K562 (cell line): ENCODE data around the gene KLRF1. TPM values are rescaled to one million over a fixed set of nuclear protein-coding genes. Genes with fewer than 3 reads are reported as not detected.

ENCODE experiments used
- ATAC-seq: fragments of 200-7000 bp; cut with Tn5 transposase; 3 replicates; pipeline ENCODE4 v1.9.1; 2020; ENCODE audit warnings: moderate library complexity
- BruUV-seq: library from RNA; stranded (reverse); fragments of 400-500 nt; replicated peaks from 2 replicates; lab custom pipeline; 2021; lab: Mats Ljungman, UMichigan
- CTCF ChIA-PET: fragments of 300-600 bp; formaldehyde crosslinking; extraction: SDS; loops from one replicate; lab custom pipeline; 2021; ENCODE audit warnings: low intra/inter-chr PET ratio; lab: Yijun Ruan, JAX
- POLR2A ChIA-PET: fragments of 300-600, 350-650 bp; sonication (Branson Sonifier 250); formaldehyde crosslinking; extraction: SDS; loops from one replicate; lab custom pipeline; 2021; ENCODE audit warnings: antibody characterized with exemption, inconsistent platforms; lab: Yijun Ruan, JAX
- DNase-seq, 4 experiments: peaks; one replicate each; pipeline versions ENCODE4 v3.0.0 to v3.0.0-alpha.2; 2011 to 2018; ENCODE audit warnings: low spot score in 3 of 4, mixed read lengths in 3 of 4; ENCODE audit errors: extremely low read depth in 1 of 4
- FAIRE-seq: peaks from 2 replicates; lab custom pipeline; 2011; peaks lifted over from hg19 to GRCh38; lab: Jason Lieb, UNC
- H2AFZ ChIP-seq: 2 replicates; pipeline ENCODE4 v1.6.0; 2011; ENCODE audit warnings: low read depth, low read length, control low read depth, inconsistent platforms
- H3K27ac ChIP-seq: fragments of 200-600 bp; 3 replicates; pipeline ENCODE4 v1.8.0; 2011; ENCODE audit warnings: low read depth, mild to moderate bottlenecking, control low read depth, inconsistent platforms, low read length, moderate library complexity, mixed read lengths; ENCODE audit errors: extremely low read depth
- H3K27me3 ChIP-seq, 2 experiments: fragments of 300-600 bp in 1 of 2; 2 replicates in 1 of 2; 3 replicates in 1 of 2; pipeline versions ENCODE4 v1.6.0 to v1.8.0; 2011; ENCODE audit warnings: inconsistent platforms in 2 of 2, low read length in 2 of 2, mild to moderate bottlenecking in 1 of 2, mixed read lengths in 1 of 2, moderate library complexity in 1 of 2; ENCODE audit not compliant: control insufficient read depth in 2 of 2, insufficient read depth in 2 of 2
- H3K36me3 ChIP-seq: fragments of 300-600 bp; 3 replicates; pipeline ENCODE4 v1.8.0; 2011; ENCODE audit warnings: mild to moderate bottlenecking, low read length, inconsistent platforms; ENCODE audit not compliant: control insufficient read depth, insufficient read depth
- H3K4me1 ChIP-seq, 2 experiments: fragments of 200-600 bp in 1 of 2; replicated peaks in 1 of 2; 2 replicates in 1 of 2; 3 replicates in 1 of 2; pipeline versions ENCODE4 v1.5.1 to v1.8.0; 2011; ENCODE audit warnings: inconsistent platforms in 2 of 2, low read length in 2 of 2, mild to moderate bottlenecking in 1 of 2, mixed read lengths in 1 of 2, moderate library complexity in 1 of 2; ENCODE audit not compliant: control insufficient read depth in 2 of 2, insufficient read depth in 2 of 2
- H3K4me2 ChIP-seq: 2 replicates; pipeline ENCODE4 v1.6.1; 2011; ENCODE audit warnings: low read length, control low read depth, inconsistent platforms, mixed read lengths; ENCODE audit not compliant: insufficient read depth
- H3K4me3 ChIP-seq: fragments of 200-600 bp; sonication (generic), shearing (Covaris generic); 2 replicates; pipeline ENCODE4 v1.5.1; 2016; ENCODE audit warnings: control low read depth, inconsistent platforms
- H3K79me2 ChIP-seq: fragments of 200-600 bp; 3 replicates; pipeline ENCODE4 v1.8.0; 2011; ENCODE audit warnings: low read length, inconsistent platforms; ENCODE audit not compliant: control insufficient read depth, insufficient read depth
- H3K9ac ChIP-seq, 2 experiments: 2 replicates each; pipeline versions ENCODE4 v1.6.0 to v1.6.1; 2011; ENCODE audit warnings: low read depth in 2 of 2, low read length in 2 of 2, control low read depth in 1 of 2, inconsistent platforms in 1 of 2, mild to moderate bottlenecking in 1 of 2, mixed read lengths in 1 of 2; ENCODE audit not compliant: insufficient read depth in 1 of 2
- H3K9me1 ChIP-seq: one replicate; pipeline ENCODE4 v1.6.0; 2011; ENCODE audit warnings: inconsistent platforms, mild to moderate bottlenecking, low read length, moderate library complexity; ENCODE audit not compliant: control insufficient read depth, insufficient read depth
- H3K9me3 ChIP-seq: replicated peaks from 2 replicates; pipeline ENCODE4 v1.5.1; 2011; ENCODE audit warnings: low read depth, low read length, inconsistent platforms; ENCODE audit not compliant: control insufficient read depth, insufficient read depth
- H4K20me1 ChIP-seq: replicated peaks from 2 replicates; pipeline ENCODE4 v1.6.1; 2011; ENCODE audit warnings: low read length, inconsistent platforms, mixed read lengths; ENCODE audit not compliant: control insufficient read depth, insufficient read depth
- C11orf30 ChIP-seq: fragments of 450-650 bp; IDR thresholded peaks from 2 replicates; pipeline ENCODE4 v1.6.1; 2016; ENCODE audit warnings: low read depth, mild to moderate bottlenecking
- IRF2 ChIP-seq: sonication (generic); formaldehyde crosslinking; IDR thresholded peaks from 2 replicates; pipeline ENCODE4 v1.8.1; 2022; ENCODE audit warnings: mild to moderate bottlenecking, missing genetic modification reagents
- KLF10 ChIP-seq: fragments of 250-450 bp; sonication (Bioruptor Pico); IDR thresholded peaks from 2 replicates; pipeline ENCODE4 v1.6.1; 2021; ENCODE audit warnings: matching md5 sums
- MED1 ChIP-seq: sonication (generic); formaldehyde crosslinking; IDR thresholded peaks from 2 replicates; pipeline ENCODE4 v1.8.1; 2023; ENCODE audit warnings: missing genetic modification reagents, borderline replicate concordance
- MTA1 ChIP-seq: fragments of 450-650 bp; IDR thresholded peaks from 2 replicates; pipeline ENCODE4 v1.6.1; 2017; ENCODE audit warnings: borderline replicate concordance
- MYC ChIP-seq, 2 experiments: fragments of 250-450 bp in 1 of 2; sonication (Bioruptor Pico) in 1 of 2; IDR thresholded peaks; 2 replicates each; pipeline versions ENCODE4 v1.5.1 to v1.6.1; 2012 to 2021; ENCODE audit warnings: low read depth in 2 of 2, borderline replicate concordance in 1 of 2, improper control_type of control experiment in 1 of 2, low read length in 1 of 2, mild to moderate bottlenecking in 1 of 2, moderate library complexity in 1 of 2
- NFXL1 ChIP-seq: fragments of 450-650 bp; formaldehyde crosslinking; IDR thresholded peaks from 2 replicates; pipeline ENCODE4 v1.4.0; 2021; ENCODE audit warnings: mild to moderate bottlenecking
- SMAD2 ChIP-seq: fragments of 150-350 bp; IDR thresholded peaks from 2 replicates; pipeline ENCODE4 v1.6.1; 2014; ENCODE audit warnings: low read depth, mild to moderate bottlenecking, low read length
- SRSF1 ChIP-seq: fragments of 200-400 bp; formaldehyde crosslinking; IDR thresholded peaks from 2 replicates; pipeline ENCODE4 v1.6.1; 2017; ENCODE audit warnings: mild to moderate bottlenecking, low read depth, low read length, moderate library complexity
- SRSF3 ChIP-seq: fragments of 200-400 bp; formaldehyde crosslinking; IDR thresholded peaks from 2 replicates; pipeline ENCODE4 v1.6.1; 2016; ENCODE audit warnings: mild to moderate bottlenecking, low read length, moderate library complexity; ENCODE audit not compliant: insufficient read depth
- ZNF785 ChIP-seq: fragments of 250-450 bp; sonication (Bioruptor Pico); IDR thresholded peaks from 2 replicates; pipeline ENCODE4 v1.4.0; 2020; ENCODE audit warnings: mild to moderate bottlenecking
- ZSCAN29 ChIP-seq: fragments of 450-650 bp; IDR thresholded peaks from 2 replicates; pipeline ENCODE4 v1.6.1; 2017
- WGBS: fragments of 100-300 bp; shearing (Covaris generic); methylation state at CpG from one replicate; pipeline ENCODE4 v1.1.6; 2016; ENCODE audit warnings: low coverage, mixed read lengths; ENCODE audit not compliant: insufficient coverage; ENCODE audit errors: missing lambda C conversion rate; 5-methylcytosine and 5-hydroxymethylcytosine counted together
- in situ Hi-C: fragments of 300-500 bp; cut with MboI; formaldehyde crosslinking; loops from 4 replicates; pipeline ENCODE4 v1.15.0; 2018; ENCODE audit warnings: inconsistent platforms, mixed read lengths
- intact Hi-C: fragments of 100-400 bp; cut with micrococcal nuclease; formaldehyde crosslinking; loops from 2 replicates; pipeline ENCODE4 v1.14.2; 2022
- polyA plus RNA-seq, 8 experiments: library from polyadenylated mRNA; depleted of rRNA in 4 of 8; stranded (reverse) in 5 of 8; unstranded in 3 of 8; fragments of >200 nt; fragmentation: Nextera tagmentation in 2 of 8; fragmentation: Illumina TruSeq in 1 of 8; extraction: Ambion mirVana in 2 of 8; extraction: Trizol in 1 of 8; gene quantifications; 2 replicates each; pipeline versions ENCODE4 v1.2.1 to v1.2.3, GENCODE V29; 2011 to 2014; ENCODE audit warnings: inconsistent platforms in 1 of 8, missing spikeins in 1 of 8
- total RNA-seq, 7 experiments: library from RNA; depleted of rRNA in 6 of 7; stranded (reverse); fragments of >200 nt in 6 of 7; fragmentation: Illumina TruSeq in 2 of 7; extraction: Trizol in 2 of 7; gene quantifications; 2 replicates each; pipeline versions ENCODE4 v1.2.1 to v1.2.3, GENCODE V29; 2011 to 2021; ENCODE audit warnings: low replicate concordance in 1 of 7
- TF ChIP-seq, protein P1 (sequence below), 2 experiments: fragments of 450-650 bp; formaldehyde crosslinking in 1 of 2; IDR thresholded peaks; 2 replicates each; pipeline versions ENCODE4 v1.4.0 to v1.6.1; 2014 to 2020; ENCODE audit warnings: mild to moderate bottlenecking in 2 of 2, borderline replicate concordance in 1 of 2, low read depth in 1 of 2
- TF ChIP-seq, protein P2 (sequence below): fragments of 250-450 bp; sonication (Bioruptor Pico); IDR thresholded peaks from 2 replicates; pipeline ENCODE4 v1.5.0; 2020; ENCODE audit warnings: mild to moderate bottlenecking

KLRF1 gene
- total and polyA plus RNA-seq, 9 of the 15 experiments (the other 6 are each of a cell fraction or from before 2014, with no cell fraction given) = 0.48 to 1.8 (median 1.1) TPM

DNA sequence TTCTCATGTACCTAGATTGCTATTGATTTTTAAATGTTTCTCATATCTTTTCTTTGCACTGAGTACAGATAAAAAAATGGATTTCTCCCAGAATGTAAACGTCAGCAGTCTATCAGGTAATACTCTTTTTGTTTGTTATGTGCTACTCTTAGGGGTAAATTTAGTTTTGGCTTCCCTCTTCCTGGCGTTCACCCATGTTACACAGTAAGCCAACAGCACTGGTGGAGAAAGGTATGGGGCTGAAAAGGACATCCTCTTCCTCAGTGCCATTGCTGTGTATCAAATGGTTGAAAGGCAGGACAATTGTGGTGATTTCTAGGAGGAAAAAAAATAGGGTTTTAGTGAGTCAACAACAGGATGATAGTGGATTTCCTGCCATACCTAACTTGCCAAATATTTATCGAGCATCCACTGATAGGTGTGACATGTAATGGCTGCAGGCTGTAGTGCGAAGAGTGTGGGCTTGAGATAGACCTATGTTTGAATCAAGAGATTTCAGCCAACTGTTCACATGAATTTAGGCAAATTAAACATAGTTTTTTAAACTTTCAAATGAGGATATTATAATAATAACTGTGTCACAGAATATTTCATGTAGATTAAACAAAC lies 61.5 kb downstream of the KLRF1 start:
- FAIRE-seq = no peak
- Histone ChIP-seq H3K4me3 (no peak overlapping the region), H3K27me3 (no peaks in the 10 kb centered on the region), H3K9me1 (no peaks in the 10 kb centered on the region), H4K20me1 (no peaks in the 10 kb centered on the region), H3K9ac (no peak overlapping the region), H3K4me2 (no peak overlapping the region), H3K4me1 (no peaks in the 10 kb centered on the region), H3K9me3 (no peaks in the 10 kb centered on the region), H2AFZ (no peak overlapping the region), H3K79me2 (no peaks in the 10 kb centered on the region), H3K36me3 (no peaks in the 10 kb centered on the region), H3K27ac (no peak overlapping the region)
- intact Hi-C loops = no loop called here
- no TSS peak for BruUV-seq
- no peak for ATAC-seq
- in situ Hi-C loops = no loop called here
- 27% methylated on average over 4 of the region's 4 CpGs for WGBS
- POLR2A ChIA-PET = no interaction called here
- no peak for DNase-seq
- CTCF ChIA-PET = no interaction called here
- TF ChIP-seq ZNF785 (CRISPR knock-in tag) (no peak), MYC (IDR thresholded peaks at IDR 0.05; ENCODE audit: low read depth, low read length) (no peak), MYC (CRISPR knock-in tag; IDR thresholded peaks at IDR 0.05; ENCODE audit: borderline replicate concordance, low read depth) (no peak), IRF2 (CRISPR knock-in tag) (no peak), SRSF3 (no peak), MED1 (no peak), SRSF1 (no peak), SMAD2 (no peak), KLF10 (CRISPR knock-in tag) (no peak), NFXL1 (CRISPR knock-in tag) (no peak), ZSCAN29 (no peak), C11orf30 (no peak), MTA1 (no peak)
- TF ChIP-seq, protein P1, sequence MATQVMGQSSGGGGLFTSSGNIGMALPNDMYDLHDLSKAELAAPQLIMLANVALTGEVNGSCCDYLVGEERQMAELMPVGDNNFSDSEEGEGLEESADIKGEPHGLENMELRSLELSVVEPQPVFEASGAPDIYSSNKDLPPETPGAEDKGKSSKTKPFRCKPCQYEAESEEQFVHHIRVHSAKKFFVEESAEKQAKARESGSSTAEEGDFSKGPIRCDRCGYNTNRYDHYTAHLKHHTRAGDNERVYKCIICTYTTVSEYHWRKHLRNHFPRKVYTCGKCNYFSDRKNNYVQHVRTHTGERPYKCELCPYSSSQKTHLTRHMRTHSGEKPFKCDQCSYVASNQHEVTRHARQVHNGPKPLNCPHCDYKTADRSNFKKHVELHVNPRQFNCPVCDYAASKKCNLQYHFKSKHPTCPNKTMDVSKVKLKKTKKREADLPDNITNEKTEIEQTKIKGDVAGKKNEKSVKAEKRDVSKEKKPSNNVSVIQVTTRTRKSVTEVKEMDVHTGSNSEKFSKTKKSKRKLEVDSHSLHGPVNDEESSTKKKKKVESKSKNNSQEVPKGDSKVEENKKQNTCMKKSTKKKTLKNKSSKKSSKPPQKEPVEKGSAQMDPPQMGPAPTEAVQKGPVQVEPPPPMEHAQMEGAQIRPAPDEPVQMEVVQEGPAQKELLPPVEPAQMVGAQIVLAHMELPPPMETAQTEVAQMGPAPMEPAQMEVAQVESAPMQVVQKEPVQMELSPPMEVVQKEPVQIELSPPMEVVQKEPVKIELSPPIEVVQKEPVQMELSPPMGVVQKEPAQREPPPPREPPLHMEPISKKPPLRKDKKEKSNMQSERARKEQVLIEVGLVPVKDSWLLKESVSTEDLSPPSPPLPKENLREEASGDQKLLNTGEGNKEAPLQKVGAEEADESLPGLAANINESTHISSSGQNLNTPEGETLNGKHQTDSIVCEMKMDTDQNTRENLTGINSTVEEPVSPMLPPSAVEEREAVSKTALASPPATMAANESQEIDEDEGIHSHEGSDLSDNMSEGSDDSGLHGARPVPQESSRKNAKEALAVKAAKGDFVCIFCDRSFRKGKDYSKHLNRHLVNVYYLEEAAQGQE (IDR thresholded peaks at IDR 0.05; ENCODE audit: borderline replicate concordance) = no peak
- TF ChIP-seq, protein P1 (CRISPR knock-in tag; IDR thresholded peaks at IDR 0.05; ENCODE audit: low read depth) = no peak
- TF ChIP-seq, protein P2, sequence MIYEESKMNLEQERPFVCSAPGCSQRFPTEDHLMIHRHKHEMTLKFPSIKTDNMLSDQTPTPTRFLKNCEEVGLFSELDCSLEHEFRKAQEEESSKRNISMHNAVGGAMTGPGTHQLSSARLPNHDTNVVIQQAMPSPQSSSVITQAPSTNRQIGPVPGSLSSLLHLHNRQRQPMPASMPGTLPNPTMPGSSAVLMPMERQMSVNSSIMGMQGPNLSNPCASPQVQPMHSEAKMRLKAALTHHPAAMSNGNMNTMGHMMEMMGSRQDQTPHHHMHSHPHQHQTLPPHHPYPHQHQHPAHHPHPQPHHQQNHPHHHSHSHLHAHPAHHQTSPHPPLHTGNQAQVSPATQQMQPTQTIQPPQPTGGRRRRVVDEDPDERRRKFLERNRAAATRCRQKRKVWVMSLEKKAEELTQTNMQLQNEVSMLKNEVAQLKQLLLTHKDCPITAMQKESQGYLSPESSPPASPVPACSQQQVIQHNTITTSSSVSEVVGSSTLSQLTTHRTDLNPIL (CRISPR knock-in tag) = no peak
